Measurements from ENCODE around the gene SLC35F1. TPM values are rescaled to one million over a fixed set of nuclear protein-coding genes. Genes with fewer than 3 reads are reported as not detected.

Gene SLC35F1
- total and polyA plus RNA-seq, 2 donors (not counting 1 experiment from before 2014, with no cell fraction given), result not detected

GRCh38 chr6:117915846-117916245, 8.8 kb downstream of the SLC35F1 start:
- Mint-ChIP-seq H3K4me3 (no peak overlapping the region), H3K4me1 (no peaks in the 10 kb centered on the region), H3K27ac (no peak overlapping the region), H3K9me3 (ENCODE audit: insufficient read depth) (no peaks in the 10 kb centered on the region), H3K27me3 (peaks cover 3% of the 10 kb centered on the region)
- no peak for TF ChIP-seq EZH2 (IDR thresholded peaks at IDR 0.05; ENCODE audit: borderline replicate concordance, insufficient read depth, low read depth, low read length, poor library complexity, severe bottlenecking)
- TF ChIP-seq CTCF (IDR thresholded peaks at IDR 0.05), result no peak
- ATAC-seq (ENCODE audit: low read depth) (no peak), DNase-seq (no peak)
- 42% methylated on average over 2 of the region's 4 CpGs for WGBS (ENCODE audit: insufficient coverage)
- ChIA-PET POLR2A (no interaction called here), CTCF (no interaction called here)
- no peaks in the 10 kb centered on the region for H3K36me3 ChIP-seq (replicated peaks in 1 of 2; ENCODE audit: control extremely low read depth in 1 of 2, control insufficient read depth in 1 of 2, extremely low read depth in 1 of 2, insufficient read depth in 2 of 2, low read length in 1 of 2)
- no peak overlapping the region for H3K9ac ChIP-seq (ENCODE audit: low read length)
- no peaks in the 10 kb centered on the region for H3K79me2 ChIP-seq (ENCODE audit: control insufficient read depth, insufficient read depth, low read length)
- no peak overlapping the region for H2AFZ ChIP-seq (ENCODE audit: insufficient read depth, low read depth, low read length, poor library complexity, severe bottlenecking)
- H4K20me1 ChIP-seq (ENCODE audit: control insufficient read depth, insufficient read depth, low read length, poor library complexity, severe bottlenecking), result no peaks in the 10 kb centered on the region
- intact Hi-C loops (cut with micrococcal nuclease), result no loop called here
- no peak overlapping the region for H3K4me3 ChIP-seq (ENCODE audit: control extremely low read depth in 1 of 5, extremely low read depth in 1 of 5, insufficient read depth in 1 of 5, low read depth in 2 of 5, low read length in 4 of 5)
- H3K9me3 ChIP-seq (ENCODE audit: control extremely low read depth in 1 of 3, control insufficient read depth in 2 of 3, insufficient read depth in 1 of 3, low read length in 2 of 3), result no peaks in the 10 kb centered on the region
- H3K4me2 ChIP-seq (replicated peaks; ENCODE audit: low read depth, low read length, poor library complexity, severe bottlenecking), result no peak overlapping the region
- H3K4me1 ChIP-seq (ENCODE audit: control insufficient read depth in 2 of 2, insufficient read depth in 2 of 2, low read length in 2 of 2), result no peaks in the 10 kb centered on the region
- H3K27ac ChIP-seq (ENCODE audit: low read length in 2 of 2), result no peak overlapping the region
- H3K27me3 ChIP-seq (replicated peaks in 1 of 4; ENCODE audit: control extremely low read depth in 1 of 4, control insufficient read depth in 3 of 4, insufficient read depth in 4 of 4, low read length in 3 of 4), result peaks cover 0 to 18% (median 11%) of the 10 kb centered on the region in 4 experiments

DNA sequence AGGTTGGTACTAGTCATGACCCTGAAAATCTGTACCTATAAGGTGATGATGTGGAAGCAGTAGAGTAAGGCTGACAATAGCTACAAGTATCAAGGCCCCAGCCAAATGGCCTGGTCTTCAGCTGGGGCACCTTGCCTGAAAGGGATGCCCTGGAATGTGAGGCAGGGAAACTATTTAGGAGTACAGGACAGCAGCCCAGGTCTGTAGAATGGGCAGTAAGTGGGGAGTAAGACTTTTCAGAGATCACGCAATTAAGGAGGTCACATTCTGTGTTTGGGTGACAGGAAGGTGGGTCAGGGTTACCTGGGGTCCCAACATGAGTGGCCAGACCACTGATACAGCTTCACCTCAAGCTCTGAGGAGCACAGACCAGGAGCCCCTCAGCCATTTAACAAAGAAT, 9.4 kb downstream of the SLC35F1 start:
- Histone ChIP-seq H3K27ac (ENCODE audit: low read length in 2 of 2) (no peak overlapping the region), H3K36me3 (replicated peaks in 1 of 2; ENCODE audit: control extremely low read depth in 1 of 2, control insufficient read depth in 1 of 2, extremely low read depth in 1 of 2, insufficient read depth in 2 of 2, low read length in 1 of 2) (no peaks in the 10 kb centered on the region), H3K4me2 (replicated peaks; ENCODE audit: low read depth, low read length, poor library complexity, severe bottlenecking) (no peak overlapping the region), H3K79me2 (ENCODE audit: control insufficient read depth, insufficient read depth, low read length) (no peaks in the 10 kb centered on the region), H2AFZ (ENCODE audit: insufficient read depth, low read depth, low read length, poor library complexity, severe bottlenecking) (no peak overlapping the region), H3K9ac (ENCODE audit: low read length) (no peak overlapping the region), H3K4me1 (ENCODE audit: control insufficient read depth in 2 of 2, insufficient read depth in 2 of 2, low read length in 2 of 2) (no peaks in the 10 kb centered on the region), H3K27me3 (replicated peaks in 1 of 4; ENCODE audit: control extremely low read depth in 1 of 4, control insufficient read depth in 3 of 4, insufficient read depth in 4 of 4, low read length in 3 of 4) (peaks cover 0 to 22% (median 11%) of the 10 kb centered on the region in 4 experiments), H3K4me3 (ENCODE audit: control extremely low read depth in 1 of 5, extremely low read depth in 1 of 5, insufficient read depth in 1 of 5, low read depth in 2 of 5, low read length in 4 of 5) (no peak overlapping the region), H3K9me3 (ENCODE audit: control extremely low read depth in 1 of 3, control insufficient read depth in 2 of 3, insufficient read depth in 1 of 3, low read length in 2 of 3) (no peaks in the 10 kb centered on the region), H4K20me1 (ENCODE audit: control insufficient read depth, insufficient read depth, low read length, poor library complexity, severe bottlenecking) (no peaks in the 10 kb centered on the region)
- intact Hi-C loops (cut with micrococcal nuclease), result no loop called here
- no peak for ATAC-seq (ENCODE audit: low read depth)
- Mint-ChIP-seq H3K27ac (no peak overlapping the region), H3K4me3 (no peak overlapping the region), H3K27me3 (peaks cover 5% of the 10 kb centered on the region), H3K4me1 (no peaks in the 10 kb centered on the region), H3K9me3 (ENCODE audit: insufficient read depth) (no peaks in the 10 kb centered on the region)
- ChIA-PET POLR2A (no interaction called here), CTCF (no interaction called here)
- no peak for TF ChIP-seq CTCF (IDR thresholded peaks at IDR 0.05)
- no peak for TF ChIP-seq EZH2 (IDR thresholded peaks at IDR 0.05; ENCODE audit: borderline replicate concordance, insufficient read depth, low read depth, low read length, poor library complexity, severe bottlenecking)
- 100% methylated on average over 1 of the region's 1 CpG for WGBS (ENCODE audit: insufficient coverage)
- DNase-seq, result no peak
